ENCODE results near the gene ZNF618.

The ZNF618 gene

DNA sequence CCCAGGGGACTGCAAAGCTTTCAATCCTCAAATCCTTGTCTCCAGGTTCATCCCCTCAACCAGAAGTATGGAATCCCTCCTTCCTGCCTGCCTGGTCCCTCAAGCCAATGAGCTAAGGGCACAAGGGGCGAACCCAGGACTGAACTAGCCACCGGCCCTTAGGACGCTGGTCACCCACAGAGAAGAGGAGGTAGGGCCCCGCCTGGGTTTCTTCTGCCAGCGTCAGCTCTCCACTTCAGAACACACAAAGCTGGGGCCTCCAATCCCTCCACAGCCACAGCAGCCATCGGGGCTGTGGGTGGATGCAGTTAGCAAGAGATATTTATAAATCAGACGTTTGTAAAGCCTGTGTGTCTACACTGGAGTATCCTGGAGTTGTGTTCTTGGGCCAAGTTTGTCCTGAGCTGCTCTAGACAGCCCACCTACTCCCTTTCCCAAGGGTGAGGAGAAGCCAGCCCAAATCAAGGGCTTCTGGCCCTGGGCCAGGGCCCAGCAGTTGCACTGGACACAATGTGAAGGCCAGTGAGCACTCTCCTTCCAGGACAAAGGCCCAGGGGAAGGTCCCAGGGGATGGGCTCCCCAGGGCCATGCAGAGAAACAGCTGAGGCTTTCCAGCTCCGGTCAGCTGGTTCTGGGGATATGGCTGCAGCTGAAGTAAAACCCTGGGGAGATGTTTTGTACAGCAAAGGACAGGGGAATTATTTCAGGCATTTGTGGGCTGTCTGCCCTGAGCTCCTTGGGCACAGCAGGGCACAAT, 183.1 kb downstream of the ZNF618 start:
- H3K4me3 Mint-ChIP-seq, result no peak overlapping the region
- no peaks in the 10 kb centered on the region for H3K9me3 Mint-ChIP-seq
- peaks cover 8% of the 10 kb centered on the region for H3K27me3 Mint-ChIP-seq (ENCODE audit: low read depth)
- no peaks in the 10 kb centered on the region for H3K4me1 Mint-ChIP-seq (ENCODE audit: low read depth)
- no peaks in the 10 kb centered on the region for H3K36me3 Mint-ChIP-seq (ENCODE audit: low read depth)
- no peak overlapping the region for H3K27ac Mint-ChIP-seq

DNA sequence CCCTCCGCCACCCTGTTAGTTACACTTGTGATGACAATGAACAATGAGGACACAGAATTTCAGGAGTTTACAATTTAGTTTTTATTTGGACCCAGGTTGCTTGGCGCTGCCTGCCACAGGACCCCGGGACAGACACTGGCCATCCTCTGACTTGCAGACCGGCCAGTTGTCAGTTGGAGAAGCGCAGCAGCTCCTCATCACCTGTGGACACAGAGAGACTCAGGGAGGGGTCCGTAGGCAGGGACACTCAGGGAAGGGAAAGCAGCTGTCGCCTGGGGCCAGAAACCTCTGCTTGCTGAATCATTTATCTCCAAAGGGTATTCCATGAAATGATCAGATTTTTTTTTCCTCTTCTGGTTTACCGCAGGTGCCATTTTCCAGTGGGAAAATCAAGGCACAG, 184.0 kb downstream of the ZNF618 start:
- no peak overlapping the region for H3K4me3 Mint-ChIP-seq
- H3K36me3 Mint-ChIP-seq (ENCODE audit: low read depth), result no peaks in the 10 kb centered on the region
- no peak overlapping the region for H3K27ac Mint-ChIP-seq
- H3K9me3 Mint-ChIP-seq, result no peaks in the 10 kb centered on the region
- H3K27me3 Mint-ChIP-seq (ENCODE audit: low read depth), result peaks cover 8% of the 10 kb centered on the region
- H3K4me1 Mint-ChIP-seq (ENCODE audit: low read depth), result no peaks in the 10 kb centered on the region

DNA sequence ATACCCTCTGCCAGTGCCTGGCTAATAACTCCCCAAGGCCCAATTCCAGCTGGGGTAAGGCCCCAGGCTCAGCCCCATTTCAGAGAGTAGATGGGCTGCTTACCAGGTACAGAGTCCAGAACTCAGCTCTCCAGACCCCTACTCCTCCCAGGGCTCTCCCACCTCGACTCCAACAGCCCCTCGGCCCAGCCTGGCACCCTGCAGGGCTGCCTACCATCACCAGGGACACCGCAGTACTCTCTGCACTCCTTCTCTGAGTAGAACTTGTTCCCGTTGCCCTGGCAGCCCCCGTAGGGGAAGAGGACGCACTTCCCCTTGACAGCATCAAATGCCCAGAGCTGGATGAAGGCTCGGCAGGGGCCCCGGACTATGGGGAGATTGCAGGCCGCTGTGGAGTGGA, 184.6 kb downstream of the ZNF618 start:
- H3K4me3 Mint-ChIP-seq, result no peak overlapping the region
- no peaks in the 10 kb centered on the region for H3K9me3 Mint-ChIP-seq
- H3K27me3 Mint-ChIP-seq (ENCODE audit: low read depth), result peaks cover 8% of the 10 kb centered on the region
- H3K27ac Mint-ChIP-seq, result no peak overlapping the region
- H3K36me3 Mint-ChIP-seq (ENCODE audit: low read depth), result no peaks in the 10 kb centered on the region
- no peaks in the 10 kb centered on the region for H3K4me1 Mint-ChIP-seq (ENCODE audit: low read depth)

DNA sequence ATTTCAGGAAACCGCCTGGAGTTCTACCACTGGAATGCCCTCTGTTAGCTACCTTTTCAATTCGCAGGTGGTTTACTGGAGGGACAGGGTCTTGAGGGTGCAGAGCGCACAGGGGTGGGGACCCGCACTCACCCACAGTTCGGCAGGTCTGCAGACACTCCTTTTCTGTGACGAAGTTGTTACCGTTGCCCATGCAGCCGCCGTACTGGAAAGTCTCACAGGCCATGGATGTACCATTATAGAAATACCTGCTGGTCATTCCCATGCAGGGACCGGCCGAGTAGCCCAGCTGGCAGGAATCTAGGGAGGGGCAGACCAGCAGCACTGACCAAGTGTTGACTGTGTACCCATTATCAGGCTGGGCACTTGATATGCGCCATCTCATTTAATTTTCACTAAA, 185.2 kb downstream of the ZNF618 start:
- no peaks in the 10 kb centered on the region for H3K9me3 Mint-ChIP-seq
- H3K27me3 Mint-ChIP-seq (ENCODE audit: low read depth), result peaks cover 8% of the 10 kb centered on the region
- H3K36me3 Mint-ChIP-seq (ENCODE audit: low read depth), result no peaks in the 10 kb centered on the region
- no peaks in the 10 kb centered on the region for H3K4me1 Mint-ChIP-seq (ENCODE audit: low read depth)
- H3K27ac Mint-ChIP-seq, result no peak overlapping the region
- no peak overlapping the region for H3K4me3 Mint-ChIP-seq

DNA sequence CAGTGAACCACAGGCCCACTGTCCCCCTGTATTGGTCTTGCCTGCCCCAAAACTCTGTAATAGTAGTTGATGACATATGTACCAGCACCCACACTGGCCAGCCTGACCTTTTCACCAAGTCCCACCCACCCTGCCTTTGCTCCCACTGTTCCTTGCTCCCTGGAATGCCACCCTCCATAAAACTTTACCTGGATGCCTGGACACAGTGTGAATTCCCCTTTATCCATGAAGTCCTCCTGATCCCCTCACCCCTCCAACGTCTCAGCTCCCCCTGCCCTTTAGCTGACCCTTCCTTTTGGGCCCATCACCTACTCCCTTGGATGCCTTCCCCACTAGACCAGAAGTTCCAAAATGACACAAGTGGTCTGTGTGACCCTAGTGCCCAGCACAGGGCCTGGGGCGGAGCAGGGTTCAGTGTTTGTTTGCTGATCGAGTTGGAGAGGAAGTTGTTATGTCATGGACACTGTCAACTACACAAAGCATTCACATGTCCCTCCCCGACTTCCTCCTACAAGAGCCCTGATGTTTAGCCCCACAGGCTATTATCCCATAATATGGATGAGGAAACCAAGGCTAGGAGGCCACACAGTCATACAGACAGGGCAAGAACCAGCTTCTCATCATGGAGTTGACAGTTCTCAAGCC, 185.8 kb downstream of the ZNF618 start:
- Mint-ChIP-seq H3K4me1 (ENCODE audit: low read depth) (no peaks in the 10 kb centered on the region), H3K27ac (no peak overlapping the region), H3K36me3 (ENCODE audit: low read depth) (no peaks in the 10 kb centered on the region), H3K9me3 (no peaks in the 10 kb centered on the region), H3K4me3 (no peak overlapping the region), H3K27me3 (ENCODE audit: low read depth) (peaks cover 8% of the 10 kb centered on the region)

DNA sequence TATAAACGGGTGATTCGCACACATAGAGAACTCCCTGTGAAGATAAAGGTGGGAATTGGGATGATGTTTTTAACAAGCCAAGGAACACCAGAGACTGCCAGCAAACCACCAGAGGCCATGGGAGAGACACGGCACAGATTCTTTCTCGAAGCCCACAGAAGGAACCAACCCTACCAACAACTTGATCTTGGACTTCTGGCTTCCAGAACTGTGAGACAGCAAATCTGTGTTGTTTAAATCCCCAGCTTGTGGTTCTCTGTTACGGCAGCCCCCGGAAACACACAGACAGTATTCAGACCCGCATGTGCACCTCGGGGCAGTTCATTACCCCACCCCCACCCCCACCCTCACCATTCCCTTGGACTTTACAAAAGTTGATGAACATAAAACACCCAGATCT, 189.2 kb downstream of the ZNF618 start:
- no peak overlapping the region for H3K27ac Mint-ChIP-seq
- H3K9me3 Mint-ChIP-seq, result no peaks in the 10 kb centered on the region
- peaks cover 8% of the 10 kb centered on the region for H3K27me3 Mint-ChIP-seq (ENCODE audit: low read depth)
- H3K4me1 Mint-ChIP-seq (ENCODE audit: low read depth), result no peaks in the 10 kb centered on the region
- H3K36me3 Mint-ChIP-seq (ENCODE audit: low read depth), result no peaks in the 10 kb centered on the region
- no peak overlapping the region for H3K4me3 Mint-ChIP-seq

DNA sequence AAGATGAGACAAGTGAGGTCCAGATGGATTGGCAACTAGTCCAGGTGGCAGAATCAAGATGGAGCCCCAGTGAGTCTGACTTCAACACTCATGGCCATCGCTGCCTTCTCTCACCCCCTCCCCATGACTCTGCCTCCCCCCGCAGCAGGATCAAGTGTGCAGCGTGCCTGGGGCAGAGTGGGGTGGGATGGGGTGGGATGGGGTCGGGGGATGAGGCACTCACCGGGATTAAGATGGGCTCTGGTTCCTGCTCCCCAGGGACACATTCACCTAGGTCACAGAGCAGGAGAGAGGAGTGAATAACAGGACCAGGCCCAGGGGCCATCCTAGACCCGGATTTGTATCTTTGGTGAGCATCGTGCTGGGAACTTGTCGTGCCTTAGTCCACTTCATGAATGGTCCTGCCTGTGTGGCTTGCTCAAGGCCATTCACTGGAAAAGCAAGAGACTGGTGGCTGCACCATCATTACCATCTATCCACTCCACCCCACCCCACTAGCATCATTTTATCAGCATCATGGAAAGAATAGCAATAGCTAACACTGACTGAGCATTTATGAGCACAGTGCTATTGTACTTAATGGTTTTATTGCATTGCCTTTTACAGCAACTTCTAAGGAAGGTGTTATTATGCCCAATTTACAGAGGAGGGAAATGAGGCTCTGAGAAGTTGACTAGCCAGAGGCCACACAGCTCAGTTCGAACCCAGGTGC, 193.5 kb downstream of the ZNF618 start:
- Mint-ChIP-seq H3K4me1 (ENCODE audit: low read depth) (no peaks in the 10 kb centered on the region), H3K4me3 (no peak overlapping the region), H3K27me3 (ENCODE audit: low read depth) (no peaks in the 10 kb centered on the region), H3K36me3 (ENCODE audit: low read depth) (no peaks in the 10 kb centered on the region), H3K27ac (no peak overlapping the region), H3K9me3 (no peaks in the 10 kb centered on the region)

DNA sequence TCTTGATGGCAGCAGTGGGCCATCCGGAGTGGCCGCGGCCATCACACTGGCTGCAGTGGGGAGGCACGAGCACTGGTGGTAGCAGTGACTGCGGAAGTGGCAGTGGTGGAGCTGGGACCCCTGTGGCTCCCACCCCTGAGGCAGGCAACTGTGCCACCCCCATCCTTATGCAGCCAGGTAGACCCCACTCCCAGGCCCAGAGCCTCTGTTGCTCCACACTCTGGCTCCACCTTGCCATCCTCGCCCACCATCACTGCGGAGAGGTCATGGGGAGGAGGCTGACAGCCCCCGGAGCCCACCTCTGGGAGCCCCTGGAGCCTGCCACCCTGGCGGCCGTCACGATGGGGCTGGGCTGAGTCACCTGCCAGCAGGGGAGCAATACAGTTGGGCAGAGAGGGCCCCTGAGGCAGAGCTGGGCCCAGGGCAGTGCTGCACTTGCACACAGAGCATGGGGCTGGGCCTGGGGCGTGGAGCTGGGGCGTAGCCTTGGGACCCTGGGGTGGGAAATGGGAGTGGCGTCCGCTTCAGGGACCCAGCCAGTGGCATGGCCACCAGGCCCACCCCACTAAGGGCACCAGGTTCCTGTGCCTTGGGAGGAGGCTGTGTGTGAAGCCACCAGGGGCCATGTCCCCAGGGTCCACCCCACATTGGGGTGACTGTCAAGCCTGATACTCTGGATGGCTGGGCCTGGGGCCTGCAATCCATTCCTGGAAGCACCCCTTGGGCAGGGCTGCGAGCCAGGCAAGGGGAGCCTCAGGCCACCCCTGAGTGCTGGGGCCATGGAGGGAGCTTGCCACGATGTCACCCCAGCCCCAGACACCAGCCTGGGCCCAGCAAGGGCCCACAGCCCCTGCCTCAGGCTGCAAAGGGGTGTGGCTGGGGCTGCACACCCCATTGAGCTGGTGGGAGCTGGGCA, 194.3 kb downstream of the ZNF618 start:
- Mint-ChIP-seq H3K36me3 (ENCODE audit: low read depth) (no peaks in the 10 kb centered on the region), H3K4me3 (no peak overlapping the region), H3K9me3 (no peaks in the 10 kb centered on the region), H3K27me3 (ENCODE audit: low read depth) (no peaks in the 10 kb centered on the region), H3K27ac (no peak overlapping the region), H3K4me1 (ENCODE audit: low read depth) (no peaks in the 10 kb centered on the region)

DNA sequence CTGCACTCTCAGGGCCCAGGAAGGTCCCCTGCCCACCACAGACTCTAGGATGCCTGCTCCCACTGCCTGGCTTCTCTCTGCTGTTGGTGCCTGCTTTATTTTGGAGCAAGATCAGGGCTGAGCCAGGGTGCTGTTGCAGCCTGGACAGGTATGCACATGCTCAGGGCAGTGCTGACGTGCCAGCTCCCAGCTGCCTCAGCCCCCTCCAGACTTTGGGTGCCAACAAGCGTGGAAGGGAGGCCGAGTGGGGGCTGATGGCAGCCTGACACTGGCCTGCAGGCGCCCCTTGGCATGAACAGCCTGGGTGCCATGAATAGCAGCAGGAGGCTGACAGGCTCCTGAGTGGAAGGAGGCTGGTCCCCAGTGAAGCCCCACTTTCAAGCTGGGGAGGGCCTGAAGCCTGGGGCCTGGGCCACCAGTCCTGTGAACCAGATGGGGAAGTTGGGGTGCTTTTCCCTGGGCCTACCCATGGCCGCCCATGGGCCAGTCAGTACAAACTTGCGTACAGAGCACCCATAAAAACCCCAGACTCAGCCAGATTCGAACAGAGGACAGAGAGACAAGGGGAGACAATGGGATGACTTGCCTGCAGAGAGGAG, 195.2 kb downstream of the ZNF618 start:
- H3K36me3 Mint-ChIP-seq (ENCODE audit: low read depth), result no peaks in the 10 kb centered on the region
- no peaks in the 10 kb centered on the region for H3K9me3 Mint-ChIP-seq
- no peaks in the 10 kb centered on the region for H3K4me1 Mint-ChIP-seq (ENCODE audit: low read depth)
- H3K27ac Mint-ChIP-seq, result no peak overlapping the region
- no peak overlapping the region for H3K4me3 Mint-ChIP-seq
- no peaks in the 10 kb centered on the region for H3K27me3 Mint-ChIP-seq (ENCODE audit: low read depth)

DNA sequence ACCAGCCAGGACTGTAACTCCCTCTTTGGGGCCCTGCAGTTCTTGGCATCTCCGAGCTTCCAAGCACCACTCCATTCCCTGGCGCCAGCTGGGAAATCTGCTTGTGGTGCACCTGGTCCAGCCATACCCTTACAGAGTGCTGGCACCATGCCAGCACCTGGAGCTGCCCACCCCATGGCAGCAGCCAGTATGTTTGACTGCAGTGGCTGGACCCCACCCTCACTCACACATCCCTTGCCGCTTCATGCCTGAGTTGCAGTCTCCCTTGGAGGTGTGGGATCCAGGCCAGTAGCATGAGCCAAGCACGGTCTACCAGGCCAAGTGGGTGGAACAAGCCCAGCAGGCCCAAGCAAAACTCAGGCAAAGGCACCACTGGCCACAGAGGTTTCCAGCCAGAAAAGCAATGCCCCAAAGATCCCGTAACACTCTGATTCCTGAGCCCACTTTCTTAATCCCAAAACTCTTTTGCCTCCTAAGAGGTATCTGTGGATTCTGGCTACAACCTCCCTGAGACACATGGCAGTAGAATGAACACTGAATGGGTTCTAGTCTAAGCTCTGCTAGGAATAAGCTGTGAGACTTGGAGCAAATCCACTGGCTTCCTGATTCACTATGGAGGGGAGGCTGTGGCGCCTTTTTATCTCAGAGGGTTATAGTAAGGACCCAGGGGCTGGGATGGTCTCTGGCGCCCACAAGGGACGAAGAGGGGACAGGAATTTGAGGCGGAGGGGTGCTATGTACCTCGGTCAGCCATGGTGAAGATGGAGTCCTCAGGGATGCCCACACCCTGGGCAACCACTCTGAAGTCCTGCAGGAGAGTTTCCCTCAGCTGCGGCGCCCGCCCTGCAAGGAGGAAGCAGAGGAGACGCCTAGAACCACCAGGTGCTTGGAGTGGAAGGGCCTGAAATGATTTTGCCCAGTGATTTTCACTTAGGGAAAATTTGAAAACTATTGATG, 196.4 kb downstream of the ZNF618 start:
- Mint-ChIP-seq H3K36me3 (ENCODE audit: low read depth) (no peaks in the 10 kb centered on the region), H3K9me3 (no peaks in the 10 kb centered on the region), H3K4me3 (no peak overlapping the region), H3K27me3 (ENCODE audit: low read depth) (no peaks in the 10 kb centered on the region), H3K27ac (no peak overlapping the region), H3K4me1 (ENCODE audit: low read depth) (no peaks in the 10 kb centered on the region)

DNA sequence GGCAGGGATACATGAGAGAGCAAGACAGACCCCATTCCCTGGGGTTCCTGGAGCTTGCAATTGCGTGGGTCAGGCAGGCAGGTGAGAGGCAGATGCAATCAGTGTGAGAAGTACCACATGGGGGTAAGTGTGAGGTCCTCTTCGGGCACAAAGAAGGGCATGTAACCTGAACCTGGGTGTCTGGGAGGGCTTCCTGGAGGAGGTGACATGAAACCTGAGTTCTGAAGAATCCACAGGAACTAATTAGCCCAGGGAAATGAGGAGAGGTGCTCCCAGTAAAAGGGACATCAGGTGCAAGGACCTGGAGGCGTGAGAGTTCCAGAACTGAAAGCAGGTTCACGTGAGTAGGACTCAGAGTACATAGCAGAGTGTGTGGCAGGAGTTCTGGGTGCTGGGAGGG, 199.5 kb downstream of the ZNF618 start:
- no peaks in the 10 kb centered on the region for H3K4me1 Mint-ChIP-seq (ENCODE audit: low read depth)
- H3K36me3 Mint-ChIP-seq (ENCODE audit: low read depth), result no peaks in the 10 kb centered on the region
- no peak overlapping the region for H3K4me3 Mint-ChIP-seq
- H3K27ac Mint-ChIP-seq, result no peak overlapping the region
- no peaks in the 10 kb centered on the region for H3K9me3 Mint-ChIP-seq
- no peaks in the 10 kb centered on the region for H3K27me3 Mint-ChIP-seq (ENCODE audit: low read depth)

DNA sequence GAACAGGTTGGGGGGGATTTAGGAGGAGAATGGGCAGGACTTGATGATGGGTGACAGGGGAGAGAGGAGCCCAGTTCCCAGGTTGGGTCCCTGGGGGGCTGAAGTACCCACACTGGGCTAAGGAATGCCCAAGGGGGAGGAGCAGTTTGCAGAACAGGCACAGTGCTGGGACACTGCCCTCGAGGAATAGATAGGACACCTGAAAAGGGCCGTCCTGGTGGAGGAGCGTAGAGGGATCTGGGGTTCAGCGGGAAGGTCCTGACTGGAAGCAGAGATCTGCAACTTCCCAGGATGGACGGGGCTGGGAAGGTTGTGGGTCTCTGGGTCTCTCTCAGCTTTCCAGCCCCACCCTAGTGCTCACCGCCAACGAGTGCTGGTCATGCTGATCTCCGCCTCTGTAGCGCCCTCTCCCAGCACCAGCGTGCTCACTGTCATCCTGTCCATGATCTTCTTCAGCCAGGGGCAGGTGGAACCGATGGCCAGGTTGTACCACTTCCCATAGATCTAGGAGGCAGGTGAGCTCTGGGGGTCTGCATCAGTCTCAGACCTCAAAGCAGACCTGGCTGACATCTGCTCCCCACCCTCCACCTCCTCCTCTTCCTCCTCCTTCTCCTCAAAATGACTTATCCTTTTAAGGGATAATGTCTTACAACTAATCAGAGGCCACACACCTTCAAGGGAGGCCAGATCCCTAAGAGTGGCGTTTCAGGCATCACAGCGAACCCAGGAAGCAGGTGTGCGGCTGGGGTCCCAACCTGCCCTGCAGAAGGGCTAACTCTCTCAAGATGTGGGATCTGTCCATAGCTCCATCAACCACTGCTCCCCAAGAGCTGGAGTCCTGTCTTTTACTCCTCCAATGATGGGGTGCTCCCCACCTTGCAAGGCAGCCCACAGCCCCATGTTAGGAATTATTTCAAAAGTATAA, 200.4 kb downstream of the ZNF618 start:
- H3K4me3 Mint-ChIP-seq, result no peak overlapping the region

More for the DNA sequence above, 200.4 kb downstream of the ZNF618 start:
- H3K4me1 Mint-ChIP-seq (ENCODE audit: low read depth), result no peaks in the 10 kb centered on the region
- H3K27me3 Mint-ChIP-seq (ENCODE audit: low read depth), result no peaks in the 10 kb centered on the region
- no peaks in the 10 kb centered on the region for H3K9me3 Mint-ChIP-seq
- H3K36me3 Mint-ChIP-seq (ENCODE audit: low read depth), result no peaks in the 10 kb centered on the region
- H3K27ac Mint-ChIP-seq, result no peak overlapping the region

All from T-helper 1 cell treated with Interleukin-12 subunit alpha and Interleukin-12 subunit beta and Interleukin-4 antibody, amounts not matched to agents 30 μg/mL and 1 μg/mL, for 36 hours (primary cell).